HT-29 (cell line): ENCODE data around the gene MSL3B.
"Not testable (repeated sequence)": the region's sequence is repeated elsewhere in the genome, so short reads cannot be mapped to it uniquely, and the experiment has no call there.

Experiments
- DNase-seq: peaks from one replicate; pipeline ENCODE4 v3.0.0-alpha.2; 2015; ENCODE audit warnings: low spot score

Gene MSL3B

GRCh38 chr2:233867993-233868532, at the start of gene MSL3B:
TSS of gene MSL3B (minus strand) at chr2:233868386.
- DNase-seq, result peak; percentile 75

- DNase-seq, result no peak
Measured at GRCh38 chr2:233917116-233917515, 48.9 kb upstream of the MSL3B start, which contains the start of gene TRPM8. TSS of gene TRPM8 (plus strand) at chr2:233917373. CDS start at chr2:233926538, 9,165 bp downstream.

DNA sequence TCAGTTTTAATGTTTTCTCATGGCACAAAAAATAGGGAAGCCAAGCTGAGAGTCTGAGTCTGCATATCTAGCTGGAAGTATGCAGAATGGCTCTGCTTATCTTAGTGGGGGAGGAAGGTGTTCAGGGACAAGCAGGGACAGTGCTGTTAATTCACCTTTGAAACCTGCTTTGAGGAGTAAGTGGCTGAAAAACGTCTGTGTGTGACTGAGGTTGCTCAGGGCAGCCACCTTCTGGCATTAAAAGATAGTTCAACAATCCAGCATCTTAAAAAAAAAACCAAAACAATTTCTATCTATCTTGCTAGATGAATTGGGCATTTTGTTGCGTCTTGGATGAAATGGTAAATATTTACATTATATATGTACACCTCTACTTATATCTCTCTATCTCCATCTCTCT, 46.9 kb upstream of the MSL3B start:
- DNase-seq, result no peak

DNA sequence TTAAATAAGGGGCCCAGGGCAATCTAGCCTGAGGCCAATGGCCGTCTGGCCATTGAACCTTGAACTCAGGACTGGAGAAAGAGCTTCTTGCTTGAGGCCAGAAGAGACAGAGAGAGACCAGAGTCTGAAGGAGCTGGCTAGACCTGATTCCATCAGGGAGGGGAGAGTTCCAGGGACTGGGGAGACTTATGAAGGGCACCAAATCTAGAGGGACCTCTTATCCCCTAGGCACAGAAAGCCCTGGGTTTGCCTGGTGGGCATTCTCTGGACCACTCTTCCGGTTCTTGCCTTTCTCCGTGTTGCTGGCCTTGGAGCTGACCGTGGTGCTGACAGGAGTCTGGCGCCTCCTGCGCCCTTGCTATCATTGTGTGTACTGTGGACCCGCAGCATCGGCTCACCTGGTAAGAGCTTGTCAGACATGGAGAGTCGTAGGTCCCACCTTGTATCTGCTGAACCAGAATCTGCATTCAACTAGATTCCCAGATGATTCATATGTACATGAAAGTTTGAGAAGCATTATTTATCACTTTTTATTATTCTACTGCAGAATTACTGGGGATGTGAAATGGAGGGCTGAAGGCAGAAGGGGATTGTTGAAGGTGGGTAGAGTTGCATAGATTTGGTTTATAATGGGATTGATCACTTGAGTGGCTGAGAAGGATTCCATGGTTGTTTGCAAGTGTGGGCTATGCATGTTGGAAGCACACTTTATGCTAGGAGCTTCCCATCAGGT, 44.7 kb upstream of the MSL3B start:
- DNase-seq, result peak; percentile 48

- no peak for DNase-seq
Measured at GRCh38 chr2:233907627-233908026, 39.4 kb upstream of the MSL3B start.

GRCh38 chr2:233905945-233906344, 37.8 kb upstream of the MSL3B start:
- DNase-seq, result no peak

DNA sequence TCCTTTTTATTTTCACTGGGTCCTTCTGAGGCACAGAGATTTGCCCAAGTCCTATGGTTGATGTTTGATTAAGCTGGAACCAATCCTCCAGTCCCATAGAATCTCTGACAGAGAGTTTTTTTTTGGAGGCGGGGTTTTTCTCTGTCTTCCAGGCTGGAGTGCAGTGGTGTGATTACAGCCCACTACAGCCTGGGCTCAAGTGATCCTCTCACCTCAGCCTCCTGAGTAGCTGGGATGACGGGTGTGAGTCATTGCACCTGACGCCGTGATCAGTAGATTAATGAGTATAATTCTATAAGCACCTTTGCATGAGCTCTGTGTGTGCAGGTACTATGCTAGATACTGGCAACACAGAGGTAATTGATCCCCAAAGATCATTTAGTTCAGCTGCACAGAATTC, 33.7 kb upstream of the MSL3B start:
- no peak for DNase-seq

GRCh38 chr2:233901367-233901766, 33.2 kb upstream of the MSL3B start:
- no peak for DNase-seq

- not testable (repeated sequence) for DNase-seq
Measured at GRCh38 chr2:233896253-233896652, 28.1 kb upstream of the MSL3B start.

- DNase-seq, result no peak
Measured at GRCh38 chr2:233892793-233893192, 24.6 kb upstream of the MSL3B start.

GRCh38 chr2:233882353-233882752, 14.2 kb upstream of the MSL3B start:
- DNase-seq, result no peak

- peak; percentile 23 for DNase-seq
Measured at GRCh38 chr2:233872125-233872524, 3.9 kb upstream of the MSL3B start.

DNA sequence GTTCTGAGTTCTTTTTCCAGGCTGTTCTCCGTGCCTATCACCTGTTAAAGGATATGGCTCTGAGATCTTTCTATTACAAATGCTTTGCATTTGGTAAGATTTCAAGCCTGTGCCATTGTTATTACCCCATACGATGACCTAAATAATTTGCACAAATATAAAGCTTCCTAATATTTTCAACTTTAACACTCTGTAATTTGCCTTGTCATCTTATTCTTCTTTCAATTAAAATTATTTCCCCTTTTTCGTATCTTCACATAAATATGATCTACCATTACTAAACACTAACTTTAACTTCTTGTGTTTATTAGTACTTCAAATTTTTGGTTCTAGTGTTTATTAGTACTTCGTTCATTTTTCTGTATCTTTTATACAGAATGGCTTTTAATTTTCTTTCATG, 3.2 kb upstream of the MSL3B start:
- no peak for DNase-seq

DNA sequence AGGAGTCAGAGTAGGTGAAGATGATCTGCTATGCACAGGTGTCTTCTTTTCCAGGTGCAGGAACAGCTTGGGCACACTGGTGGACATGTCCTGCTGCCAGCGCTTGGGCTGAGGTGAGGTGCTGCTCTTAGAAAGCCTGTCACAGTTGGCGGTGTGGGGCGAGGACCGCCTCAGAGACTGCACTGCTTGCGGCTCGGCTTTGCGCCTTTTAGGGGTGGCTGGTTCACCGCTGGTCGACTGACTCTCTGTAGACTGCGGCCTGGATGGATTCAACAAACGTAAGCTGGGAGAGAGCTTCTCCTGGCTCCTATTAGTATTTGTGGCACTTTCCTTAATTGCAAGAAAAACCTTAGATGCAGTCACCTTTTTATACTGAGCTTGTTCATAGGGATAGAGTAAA, 1.7 kb downstream of the MSL3B start:
- DNase-seq, result no peak

DNA sequence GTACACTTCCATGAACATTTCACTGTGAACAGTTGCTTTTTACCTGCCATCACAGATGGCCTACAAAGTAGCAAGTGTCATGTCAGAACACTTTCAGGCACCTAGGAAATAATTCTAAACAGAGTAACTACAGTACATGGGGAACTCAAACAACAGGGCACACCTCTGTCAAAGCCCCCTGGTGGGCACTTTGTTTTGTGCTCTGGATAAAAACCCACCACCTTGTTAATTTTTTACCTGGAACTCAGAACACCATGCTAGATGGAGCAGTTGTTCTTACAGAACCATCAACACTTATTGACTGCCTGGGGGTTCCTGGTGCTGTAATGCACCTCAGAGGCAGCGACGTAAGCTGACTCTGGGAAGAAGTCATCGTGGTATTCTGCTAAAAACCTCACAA, 2.3 kb downstream of the MSL3B start:
- DNase-seq, result peak; percentile 46

- DNase-seq, result no peak
Measured at GRCh38 chr2:233862261-233862768, 5.9 kb downstream of the MSL3B start.

- DNase-seq, result no peak
Measured at GRCh38 chr2:233858331-233858730, 9.9 kb downstream of the MSL3B start.

GRCh38 chr2:233857511-233858141, 10.6 kb downstream of the MSL3B start:
- DNase-seq, result peak; percentile 81

DNA sequence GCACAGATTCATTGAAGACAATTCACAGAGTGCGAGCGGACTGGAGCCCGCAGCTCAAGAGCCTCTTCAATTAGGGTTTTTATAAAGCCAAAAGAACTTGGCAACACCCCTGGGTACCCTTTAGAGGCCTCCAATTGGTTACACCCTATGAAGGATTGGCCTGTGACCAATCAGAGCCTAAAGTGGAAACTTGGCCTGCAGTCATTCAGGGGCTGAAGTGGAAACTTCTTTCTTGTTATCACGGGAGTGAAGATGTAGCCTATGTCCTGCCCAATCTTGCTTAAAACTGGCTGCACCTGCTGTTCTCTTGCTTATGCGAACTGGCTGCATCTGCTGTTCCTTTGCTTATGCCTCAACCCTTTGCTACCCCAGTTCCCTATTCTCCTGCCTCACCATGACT, 12.0 kb downstream of the MSL3B start:
- DNase-seq, result no peak

GRCh38 chr2:233855345-233855744, 12.8 kb downstream of the MSL3B start:
- no peak for DNase-seq

DNA sequence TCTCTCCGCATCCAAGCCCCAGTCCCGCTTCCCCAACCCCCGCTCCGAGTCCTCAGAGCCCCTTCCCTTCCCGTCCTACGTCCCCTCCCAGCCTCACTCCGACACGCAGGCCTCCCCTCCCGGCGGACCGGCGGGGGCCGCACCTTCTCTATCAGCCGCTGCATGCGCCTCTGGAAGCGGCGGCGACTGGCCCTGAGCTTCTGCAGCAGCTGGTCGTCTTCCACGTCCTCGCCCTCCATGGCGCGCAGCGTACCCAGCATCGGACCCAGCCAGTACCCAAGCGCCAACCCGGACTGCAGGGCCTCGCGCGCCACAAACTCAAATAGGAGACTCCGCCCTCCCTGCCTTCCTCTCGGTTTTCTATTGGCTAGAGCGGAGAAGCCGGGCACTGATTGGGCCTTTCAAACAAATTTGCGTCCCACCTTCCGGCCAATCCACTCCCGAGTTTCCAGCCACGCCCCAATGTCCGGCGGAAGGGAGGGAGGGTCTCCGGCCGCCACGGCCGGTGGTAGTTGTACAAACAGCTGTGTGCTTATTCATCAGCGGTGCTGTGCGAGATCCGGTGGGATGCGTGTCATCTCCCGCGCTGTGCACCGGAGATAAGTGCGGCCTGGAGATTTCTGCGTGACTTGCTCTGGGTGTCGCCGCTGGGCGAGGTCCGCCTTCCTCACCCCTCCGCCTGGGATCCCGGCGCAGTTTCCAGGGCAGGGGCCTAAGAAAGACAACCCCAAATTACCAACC, 13.8 kb downstream of the MSL3B start, which contains the start of gene HJURP:
Gene HJURP, minus strand, starts transcription at position 295 of the 741 bp plus-strand sequence. Its CDS starts 35 bp downstream, at position 260.
- peak; percentile 96 for DNase-seq

DNA sequence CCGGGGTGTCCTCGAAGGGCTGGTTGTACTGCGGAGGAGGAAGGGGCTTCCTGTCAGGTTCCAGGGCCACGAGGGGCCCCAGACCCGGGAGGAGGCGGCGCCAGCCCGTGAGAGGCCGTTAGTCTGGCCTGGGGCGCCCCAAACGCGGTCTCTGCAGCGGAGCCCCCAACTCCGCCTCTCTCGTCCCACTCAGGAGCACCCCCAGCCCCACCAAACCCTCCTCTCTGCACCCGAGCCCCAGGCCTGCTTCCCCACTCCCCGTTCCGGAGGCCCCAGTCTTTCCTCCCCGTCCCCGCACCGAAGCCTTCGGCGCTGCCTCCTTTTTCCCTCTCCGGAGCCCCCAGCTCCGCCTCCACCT, 14.3 kb downstream of the MSL3B start:
- DNase-seq, result no peak
